Right lobe of liver (tissue), 4 donors: ENCODE results near the gene SMIM35.

ENCODE experiments used
- CTCF ChIP-seq, 4 donors: fragments of 200-600 bp in 3 of 4; fragments of 450-650 bp in 1 of 4; IDR thresholded peaks; one replicate each; pipeline versions ENCODE4 v1.5.1 to v1.8.0; 2016 to 2022; ENCODE audit warnings: antibody characterized with exemption in 4 of 4, mild to moderate bottlenecking in 2 of 4
- POLR2A ChIP-seq: fragments of 450-650 bp; IDR thresholded peaks from one replicate; pipeline ENCODE4 v1.6.1; 2017; ENCODE audit warnings: antibody characterized with exemption, mild to moderate bottlenecking
- donor health status: DM: no; HTN: no; CAD: no.
- donor health status: DM: no; HTN: no; CAD: no.
- donor health status: DM: no; HTN: yes; CAD: no.

- TF ChIP-seq CTCF (IDR thresholded peaks at IDR 0.05) (no peak), POLR2A (no peak)
Observed at GRCh38 chr11:118047749-118048148, 39.0 kb downstream of the SMIM35 start.
